Osteoblast (primary cell): Measurements from ENCODE around the gene ISOC2. TPM values are rescaled to one million over a fixed set of nuclear protein-coding genes. Genes with fewer than 3 reads are reported as not detected.

Experiments used
- DNase-seq: peaks from one replicate; pipeline ENCODE4 v3.0.0; 2011; ENCODE audit warnings: low spot score, mixed read lengths; ENCODE audit not compliant: insufficient read length; ENCODE audit errors: missing footprints
- H2AFZ ChIP-seq: 2 replicates; pipeline ENCODE4 v1.6.0; 2011; ENCODE audit warnings: mild to moderate bottlenecking, low read length
- H3K27ac ChIP-seq: 2 replicates; pipeline ENCODE4 v1.5.1; 2011; ENCODE audit warnings: mild to moderate bottlenecking, low read depth, low read length, moderate library complexity
- H3K27me3 ChIP-seq: 2 replicates; pipeline ENCODE4 v1.6.0; 2012; ENCODE audit warnings: mild to moderate bottlenecking, control low read depth, inconsistent platforms, low read length, moderate library complexity; ENCODE audit not compliant: insufficient read depth
- H3K36me3 ChIP-seq: 2 replicates; pipeline ENCODE4 v1.5.1; 2011; ENCODE audit warnings: mild to moderate bottlenecking, low read length, control low read depth, moderate library complexity; ENCODE audit not compliant: insufficient read depth
- H3K4me1 ChIP-seq: 2 replicates; pipeline ENCODE4 v1.5.1; 2011; ENCODE audit warnings: mild to moderate bottlenecking, low read length, control low read depth, moderate library complexity; ENCODE audit not compliant: insufficient read depth
- H3K4me2 ChIP-seq: 2 replicates; pipeline ENCODE4 v1.6.0; 2011; ENCODE audit warnings: mild to moderate bottlenecking, low read length; ENCODE audit not compliant: insufficient read depth
- H3K4me3 ChIP-seq: fragments of 200-600 bp; sonication (generic); 3 replicates; pipeline ENCODE4 v1.5.1; 2012; ENCODE audit warnings: mild to moderate bottlenecking, low read length, inconsistent platforms; ENCODE audit not compliant: insufficient read depth
- H3K79me2 ChIP-seq: 2 replicates; pipeline ENCODE4 v1.6.0; 2012; ENCODE audit warnings: mild to moderate bottlenecking, low read length, control low read depth, inconsistent platforms; ENCODE audit not compliant: insufficient read depth
- H3K9me3 ChIP-seq: 2 replicates; pipeline ENCODE4 v1.5.1; 2011; ENCODE audit warnings: low read depth, low read length, control low read depth
- H4K20me1 ChIP-seq: 2 replicates; pipeline ENCODE4 v1.6.0; 2012; ENCODE audit warnings: mild to moderate bottlenecking, low read length, control low read depth; ENCODE audit not compliant: insufficient read depth
- total RNA-seq: library from RNA; depleted of rRNA; stranded (reverse); fragments of >200 nt; gene quantifications from 2 replicates; pipeline ENCODE4 v1.2.3, GENCODE V29; 2012
- TF ChIP-seq, protein P1 (sequence below): IDR thresholded peaks from 2 replicates; pipeline ENCODE4 v1.5.1; 2011; ENCODE audit warnings: mild to moderate bottlenecking, low read depth, low read length, moderate library complexity; ENCODE audit errors: extremely low read depth

ISOC2 gene
- total RNA-seq, 1 donor, result 65.1 TPM

DNA sequence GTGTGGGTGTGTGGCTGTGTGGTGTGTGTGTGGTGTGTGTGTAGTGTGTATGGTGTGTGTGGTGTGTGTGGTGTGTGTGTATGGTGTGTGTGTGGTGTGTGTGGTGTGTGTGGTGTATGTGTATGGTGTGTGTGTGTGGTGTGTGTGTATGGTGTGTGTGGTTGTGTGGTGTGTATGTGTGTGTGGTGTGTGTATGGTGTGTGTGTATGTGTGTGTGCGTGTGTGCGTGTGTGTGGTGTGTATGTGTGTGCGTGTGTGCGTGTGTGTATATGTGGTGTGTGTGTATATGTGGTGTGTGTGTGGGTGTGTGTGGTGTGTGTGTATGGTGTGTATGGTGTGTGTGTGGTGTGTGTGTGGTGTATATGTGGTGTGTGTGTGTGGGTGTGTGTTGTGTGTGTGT lies 26.4 kb downstream of the ISOC2 start:
- Histone ChIP-seq H3K79me2 (no peaks in the 10 kb centered on the region), H3K27me3 (peaks cover 17% of the 10 kb centered on the region), H3K36me3 (no peaks in the 10 kb centered on the region), H4K20me1 (no peaks in the 10 kb centered on the region), H3K4me2 (no peak overlapping the region), H3K9me3 (no peaks in the 10 kb centered on the region), H3K27ac (no peak overlapping the region), H3K4me1 (no peaks in the 10 kb centered on the region), H2AFZ (no peak overlapping the region), H3K4me3 (no peak overlapping the region)
- TF ChIP-seq, protein P1, sequence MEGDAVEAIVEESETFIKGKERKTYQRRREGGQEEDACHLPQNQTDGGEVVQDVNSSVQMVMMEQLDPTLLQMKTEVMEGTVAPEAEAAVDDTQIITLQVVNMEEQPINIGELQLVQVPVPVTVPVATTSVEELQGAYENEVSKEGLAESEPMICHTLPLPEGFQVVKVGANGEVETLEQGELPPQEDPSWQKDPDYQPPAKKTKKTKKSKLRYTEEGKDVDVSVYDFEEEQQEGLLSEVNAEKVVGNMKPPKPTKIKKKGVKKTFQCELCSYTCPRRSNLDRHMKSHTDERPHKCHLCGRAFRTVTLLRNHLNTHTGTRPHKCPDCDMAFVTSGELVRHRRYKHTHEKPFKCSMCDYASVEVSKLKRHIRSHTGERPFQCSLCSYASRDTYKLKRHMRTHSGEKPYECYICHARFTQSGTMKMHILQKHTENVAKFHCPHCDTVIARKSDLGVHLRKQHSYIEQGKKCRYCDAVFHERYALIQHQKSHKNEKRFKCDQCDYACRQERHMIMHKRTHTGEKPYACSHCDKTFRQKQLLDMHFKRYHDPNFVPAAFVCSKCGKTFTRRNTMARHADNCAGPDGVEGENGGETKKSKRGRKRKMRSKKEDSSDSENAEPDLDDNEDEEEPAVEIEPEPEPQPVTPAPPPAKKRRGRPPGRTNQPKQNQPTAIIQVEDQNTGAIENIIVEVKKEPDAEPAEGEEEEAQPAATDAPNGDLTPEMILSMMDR, result no peak
- DNase-seq, result no peak

DNA sequence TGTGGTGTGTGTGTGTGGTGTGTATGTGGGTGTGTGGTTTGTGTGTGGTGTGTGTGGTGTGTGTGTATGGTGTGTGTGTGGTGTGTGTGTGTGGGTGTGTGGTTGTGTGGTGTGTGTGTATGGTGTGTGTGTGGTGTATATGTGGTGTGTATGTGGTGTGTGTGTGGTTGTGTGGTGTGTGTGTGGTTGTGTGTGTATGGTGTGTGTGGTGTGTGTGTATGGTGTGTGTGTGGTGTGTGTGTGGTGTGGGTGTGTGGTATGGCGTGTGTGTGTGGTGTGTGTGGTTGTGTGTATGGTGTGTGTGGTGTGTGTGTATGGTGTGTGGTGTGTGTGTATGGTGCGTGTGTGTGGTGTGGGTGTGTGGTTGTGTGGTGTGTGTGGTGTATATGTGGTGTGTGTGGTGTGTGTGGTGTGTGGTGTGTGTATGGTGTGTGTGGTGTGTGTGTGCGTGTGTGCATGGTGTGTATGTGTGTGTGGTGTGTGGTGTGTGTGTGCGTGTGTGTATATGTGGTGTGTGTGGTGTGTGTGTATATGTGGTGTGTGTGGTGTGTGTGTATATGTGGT lies 27.0 kb downstream of the ISOC2 start:
- TF ChIP-seq, protein P1, result no peak
- Histone ChIP-seq H3K27me3 (peaks cover 15% of the 10 kb centered on the region), H3K4me2 (no peak overlapping the region), H3K9me3 (no peaks in the 10 kb centered on the region), H4K20me1 (no peaks in the 10 kb centered on the region), H3K36me3 (no peaks in the 10 kb centered on the region), H2AFZ (no peak overlapping the region), H3K4me3 (no peak overlapping the region), H3K79me2 (no peaks in the 10 kb centered on the region), H3K27ac (no peak overlapping the region), H3K4me1 (no peaks in the 10 kb centered on the region)
- DNase-seq, result no peak

GRCh38 chr19:55433292-55433691 lies 28.1 kb downstream of the ISOC2 start:
- H2AFZ ChIP-seq, result no peak overlapping the region
- DNase-seq, result peak; percentile 23
- no peak overlapping the region for H3K4me3 ChIP-seq
- H3K27me3 ChIP-seq, result peaks cover 12% of the 10 kb centered on the region
- H4K20me1 ChIP-seq, result no peaks in the 10 kb centered on the region
- TF ChIP-seq, protein P1, result no peak
- no peaks in the 10 kb centered on the region for H3K9me3 ChIP-seq
- H3K27ac ChIP-seq, result no peak overlapping the region
- no peaks in the 10 kb centered on the region for H3K4me1 ChIP-seq
- no peaks in the 10 kb centered on the region for H3K79me2 ChIP-seq
- H3K36me3 ChIP-seq, result no peaks in the 10 kb centered on the region
- no peak overlapping the region for H3K4me2 ChIP-seq

DNA sequence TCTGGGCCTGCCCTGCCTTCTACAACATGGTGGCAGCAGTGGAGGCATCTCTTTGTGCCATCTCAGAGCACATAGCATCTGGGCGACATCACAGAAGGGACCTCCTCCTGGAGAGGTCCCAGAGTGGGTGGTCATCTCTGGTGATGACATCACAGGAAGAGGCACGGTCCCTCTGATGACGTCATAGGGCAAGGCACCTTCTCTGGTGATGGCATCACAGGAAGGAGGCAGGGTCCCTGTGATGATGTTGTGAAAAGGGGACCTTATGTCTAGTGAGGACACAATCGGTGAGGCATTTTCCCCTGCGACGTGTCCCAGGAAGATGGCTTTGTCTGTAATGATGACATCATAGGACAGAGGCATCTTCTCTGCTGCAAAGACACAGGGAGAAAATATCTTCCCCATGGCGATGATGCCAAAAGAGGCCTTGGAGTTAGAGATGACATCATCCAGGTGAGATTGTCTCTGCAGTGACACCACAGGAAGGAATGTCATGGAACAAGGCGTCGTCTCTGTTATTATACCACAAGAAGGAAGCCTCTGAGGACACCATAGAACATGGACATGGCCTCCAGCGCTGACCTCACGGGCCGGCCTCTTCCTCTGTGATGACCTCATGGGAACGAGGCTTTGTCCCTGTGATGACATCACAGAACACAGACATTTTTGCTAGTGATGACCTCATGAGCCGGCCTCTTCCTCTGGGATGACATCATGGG lies 29.0 kb downstream of the ISOC2 start:
- Histone ChIP-seq H3K27me3 (peaks cover 12% of the 10 kb centered on the region), H3K4me2 (no peak overlapping the region), H3K27ac (no peak overlapping the region), H3K4me1 (no peaks in the 10 kb centered on the region), H3K36me3 (no peaks in the 10 kb centered on the region), H2AFZ (no peak overlapping the region), H3K9me3 (no peaks in the 10 kb centered on the region), H3K4me3 (no peak overlapping the region), H4K20me1 (no peaks in the 10 kb centered on the region), H3K79me2 (no peaks in the 10 kb centered on the region)
- TF ChIP-seq, protein P1, result no peak
- DNase-seq, result peak; percentile 84
